NT2/D1 (cell line): ENCODE measurements around the gene SPAG7.

Experiments
- YY1 ChIP-seq: IDR thresholded peaks from 2 replicates; pipeline ENCODE4 v1.6.1; 2011; ENCODE audit not compliant: insufficient read length, insufficient read depth
- ZNF274 ChIP-seq: IDR thresholded peaks from 2 replicates; pipeline ENCODE4 v1.6.1; 2011; ENCODE audit warnings: mild to moderate bottlenecking, low read depth, low read length

DNA sequence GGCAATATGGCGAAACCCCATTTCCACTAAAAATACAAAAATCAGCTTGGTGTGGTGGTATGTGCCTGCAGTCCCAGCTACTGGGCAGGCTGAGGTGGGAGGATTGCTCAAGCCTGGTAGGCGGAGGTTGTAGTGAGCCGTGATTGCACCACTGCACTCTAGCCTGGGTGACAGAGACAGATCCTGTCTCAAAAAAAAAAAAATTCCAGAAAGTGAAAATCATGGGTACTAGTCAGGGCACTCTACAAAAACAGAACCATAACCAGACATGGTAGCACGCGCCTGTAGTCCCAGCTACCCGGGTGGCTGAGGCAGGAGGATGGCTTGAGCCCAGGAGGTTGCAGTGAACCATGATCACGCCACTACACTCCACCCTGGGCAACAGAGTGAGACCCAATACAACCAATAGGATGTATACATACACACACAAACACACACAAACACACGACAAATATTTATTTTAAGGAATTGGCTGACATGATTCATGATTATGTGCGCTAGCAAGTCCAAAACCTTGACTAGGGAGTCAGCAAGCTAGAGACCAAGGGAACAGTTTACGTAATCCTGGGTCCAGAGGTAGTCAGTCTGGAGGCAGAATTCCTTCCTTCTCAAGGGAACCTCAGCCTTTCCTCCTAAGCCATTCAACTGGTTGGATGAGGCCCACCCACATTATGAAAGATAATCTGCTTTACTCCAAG, 47.1 kb downstream of the SPAG7 start:
- no peak for TF ChIP-seq ZNF274
- no peak for TF ChIP-seq YY1
